ENCODE data around the gene GPA33. TPM values are rescaled to one million over a fixed set of nuclear protein-coding genes. Genes with fewer than 3 reads are reported as not detected.

Gene GPA33
- total RNA-seq, 5 donors from 2014 or later (not counting 1 experiment from before 2014, with no cell fraction given), result 8.6 to 22.8 (median 17.7) TPM

GRCh38 chr1:167081594-167082156, 8.5 kb downstream of the GPA33 start:
- DNase-seq (no peak), ATAC-seq (replicated peaks in 1 of 4) (no peak)
- ChIA-PET CTCF (no interaction called here), POLR2A (no interaction called here)
- Histone ChIP-seq H3K9me3 (no peaks in the 10 kb centered on the region), H3K27me3 (replicated peaks in 1 of 2; ENCODE audit: control insufficient read depth in 2 of 2, extremely low read depth in 1 of 2, insufficient read depth in 2 of 2, low read length in 1 of 2) (peaks cover 0 to 7% of the 10 kb centered on the region in 2 experiments), H3K4me1 (ENCODE audit: control insufficient read depth in 1 of 2, extremely low read depth in 1 of 2, insufficient read depth in 2 of 2, low read length in 2 of 2) (peaks cover 4 to 11% of the 10 kb centered on the region in 2 experiments), H3K36me3 (ENCODE audit: control insufficient read depth in 2 of 2, extremely low read depth in 1 of 2, insufficient read depth in 1 of 2, low read length in 1 of 2) (peaks cover 0 to 3% of the 10 kb centered on the region in 2 donors), H3K4me3 (ENCODE audit: control insufficient read depth in 1 of 2, extremely low read depth in 1 of 2, low read length in 1 of 2) (no peak overlapping the region), H3K27ac (ENCODE audit: low read length) (no peak overlapping the region)
- H3K4me1 Mint-ChIP-seq, result peaks cover 15 to 21% (median 18%) of the 10 kb centered on the region in 3 donors
- H3K9me3 Mint-ChIP-seq, result no peaks in the 10 kb centered on the region
- peaks cover 0 to 1% of the 10 kb centered on the region in 2 donors for H3K27me3 Mint-ChIP-seq
- H3K27ac Mint-ChIP-seq, result no peak overlapping the region
- WGBS (ENCODE audit: insufficient coverage), result 100% methylated on average over 3 of the region's 8 CpGs
- H3K36me3 Mint-ChIP-seq, result peaks cover 31% of the 10 kb centered on the region
- no peak overlapping the region for H3K4me3 Mint-ChIP-seq

GRCh38 chr1:167077868-167078210, 12.3 kb downstream of the GPA33 start:
- Mint-ChIP-seq H3K27me3 (peaks cover 0 to 1% of the 10 kb centered on the region in 2 donors), H3K4me3 (no peak overlapping the region), H3K4me1 (peaks cover 27 to 34% (median 33%) of the 10 kb centered on the region in 3 donors), H3K27ac (no peak overlapping the region), H3K36me3 (peaks cover 26% of the 10 kb centered on the region), H3K9me3 (no peaks in the 10 kb centered on the region)
- CTCF ChIA-PET, result no interaction called here
- no peaks in the 10 kb centered on the region for H3K36me3 ChIP-seq (ENCODE audit: control insufficient read depth in 2 of 2, extremely low read depth in 1 of 2, insufficient read depth in 1 of 2, low read length in 1 of 2)
- H3K4me3 ChIP-seq (ENCODE audit: control insufficient read depth in 1 of 2, extremely low read depth in 1 of 2, low read length in 1 of 2), result no peak overlapping the region
- POLR2A ChIA-PET, result interaction anchor here in 1 of 2 donors (0.5 kb wide), 1 partner anchor 96 kb away, joined by 10 read pairs; no protein-coding TSS in a partner anchor
- ATAC-seq (replicated peaks in 1 of 4) (no peak), DNase-seq (no peak)
- peaks cover 0 to 25% of the 10 kb centered on the region in 2 experiments for H3K4me1 ChIP-seq (ENCODE audit: control insufficient read depth in 1 of 2, extremely low read depth in 1 of 2, insufficient read depth in 2 of 2, low read length in 2 of 2)
- H3K9me3 ChIP-seq, result no peaks in the 10 kb centered on the region
- no peak overlapping the region for H3K27ac ChIP-seq (ENCODE audit: low read length)
- peaks cover 0 to 5% of the 10 kb centered on the region in 2 experiments for H3K27me3 ChIP-seq (replicated peaks in 1 of 2; ENCODE audit: control insufficient read depth in 2 of 2, extremely low read depth in 1 of 2, insufficient read depth in 2 of 2, low read length in 1 of 2)

GRCh38 chr1:167077128-167077867, 12.9 kb downstream of the GPA33 start:
- H3K4me3 Mint-ChIP-seq, result no peak overlapping the region
- ATAC-seq (replicated peaks in 1 of 4), result no peak
- ChIA-PET POLR2A (interaction anchor here in 1 of 2 donors (0.5 kb wide), 1 partner anchor 96 kb away, joined by 10 read pairs; no protein-coding TSS in a partner anchor), CTCF (interaction anchor here in 1 of 2 donors (0.5 to 0.6 kb wide), 2 partner anchors 46 to 300 kb away, joined by 3 to 4 read pairs; no protein-coding TSS in a partner anchor)
- H3K27ac ChIP-seq (ENCODE audit: low read length), result no peak overlapping the region
- peaks cover 0 to 1% of the 10 kb centered on the region in 2 donors for H3K27me3 Mint-ChIP-seq
- no peak overlapping the region for H3K4me3 ChIP-seq (ENCODE audit: control insufficient read depth in 1 of 2, extremely low read depth in 1 of 2, low read length in 1 of 2)
- no peaks in the 10 kb centered on the region for H3K27me3 ChIP-seq (replicated peaks in 1 of 2; ENCODE audit: control insufficient read depth in 2 of 2, extremely low read depth in 1 of 2, insufficient read depth in 2 of 2, low read length in 1 of 2)
- peaks cover 27 to 34% (median 33%) of the 10 kb centered on the region in 3 donors for H3K4me1 Mint-ChIP-seq
- DNase-seq, result no peak
- peaks cover 22% of the 10 kb centered on the region for H3K36me3 Mint-ChIP-seq
- H3K9me3 ChIP-seq, result no peaks in the 10 kb centered on the region
- H3K4me1 ChIP-seq (ENCODE audit: control insufficient read depth in 1 of 2, extremely low read depth in 1 of 2, insufficient read depth in 2 of 2, low read length in 2 of 2), result peaks cover 0 to 25% of the 10 kb centered on the region in 2 experiments
- WGBS (ENCODE audit: insufficient coverage), result 96% methylated on average over 3 of the region's 3 CpGs
- no peak overlapping the region for H3K27ac Mint-ChIP-seq
- no peaks in the 10 kb centered on the region for H3K36me3 ChIP-seq (ENCODE audit: control insufficient read depth in 2 of 2, extremely low read depth in 1 of 2, insufficient read depth in 1 of 2, low read length in 1 of 2)
- no peaks in the 10 kb centered on the region for H3K9me3 Mint-ChIP-seq

GRCh38 chr1:167076136-167076710, 14.0 kb downstream of the GPA33 start:
- H3K9me3 Mint-ChIP-seq, result no peaks in the 10 kb centered on the region
- 20% methylated on average over 2 of the region's 8 CpGs for WGBS (ENCODE audit: insufficient coverage)
- Histone ChIP-seq H3K4me3 (ENCODE audit: control insufficient read depth in 1 of 2, extremely low read depth in 1 of 2, low read length in 1 of 2) (no peak overlapping the region), H3K27ac (ENCODE audit: low read length) (peak overlapping the region; percentile 24), H3K36me3 (ENCODE audit: control insufficient read depth in 2 of 2, extremely low read depth in 1 of 2, insufficient read depth in 1 of 2, low read length in 1 of 2) (no peaks in the 10 kb centered on the region), H3K4me1 (ENCODE audit: control insufficient read depth in 1 of 2, extremely low read depth in 1 of 2, insufficient read depth in 2 of 2, low read length in 2 of 2) (peaks cover 0 to 25% of the 10 kb centered on the region in 2 experiments), H3K27me3 (replicated peaks in 1 of 2; ENCODE audit: control insufficient read depth in 2 of 2, extremely low read depth in 1 of 2, insufficient read depth in 2 of 2, low read length in 1 of 2) (peaks cover 0 to 3% of the 10 kb centered on the region in 2 experiments), H3K9me3 (no peaks in the 10 kb centered on the region)
- CTCF ChIA-PET, result interaction anchor here (0.5 to 1.3 kb wide), 3 partner anchors 48 to 301 kb away, joined by 3 to 4 read pairs (median 3); no protein-coding TSS in a partner anchor
- DNase-seq (peak in 1 of 35 experiments; percentile 18), ATAC-seq (replicated peaks in 1 of 4) (peak in 1 of 4 experiments; percentile 37)
- peak overlapping the region in 1 of 3 donors; percentile 9 for H3K4me3 Mint-ChIP-seq
- POLR2A ChIA-PET, result no interaction called here
- H3K27me3 Mint-ChIP-seq, result peaks cover 0 to 1% of the 10 kb centered on the region in 2 donors
- H3K36me3 Mint-ChIP-seq, result peaks cover 14% of the 10 kb centered on the region
- peaks cover 27 to 34% (median 27%) of the 10 kb centered on the region in 3 donors for H3K4me1 Mint-ChIP-seq
- H3K27ac Mint-ChIP-seq, result peak overlapping the region; percentile 12 to 13

- no peak overlapping the region for H3K27ac Mint-ChIP-seq
- DNase-seq, result no peak
Observed at GRCh38 chr1:167071286-167071685, 18.9 kb downstream of the GPA33 start.

GRCh38 chr1:167068761-167069160, 21.4 kb downstream of the GPA33 start:
- peaks cover 3 to 4% of the 10 kb centered on the region in 2 donors for H3K36me3 ChIP-seq (ENCODE audit: control insufficient read depth in 2 of 2, extremely low read depth in 1 of 2, insufficient read depth in 1 of 2, low read length in 1 of 2)
- H3K27me3 Mint-ChIP-seq, result no peaks in the 10 kb centered on the region
- ATAC-seq (replicated peaks in 1 of 4) (no peak), DNase-seq (no peak)
- 92% methylated on average over 10 of the region's 13 CpGs for WGBS (ENCODE audit: insufficient coverage)
- peaks cover 0 to 2% (median 0%) of the 10 kb centered on the region in 3 donors for H3K4me1 Mint-ChIP-seq
- peaks cover 3% of the 10 kb centered on the region for H3K36me3 Mint-ChIP-seq
- CTCF ChIA-PET, result interaction anchor here in 1 of 2 donors (0.8 kb wide), 1 partner anchor 9 kb away, joined by 8 read pairs; no protein-coding TSS in a partner anchor
- H3K9me3 ChIP-seq, result no peaks in the 10 kb centered on the region
- H3K27ac ChIP-seq (ENCODE audit: low read length), result no peak overlapping the region
- H3K4me1 ChIP-seq (ENCODE audit: control insufficient read depth in 1 of 2, extremely low read depth in 1 of 2, insufficient read depth in 2 of 2, low read length in 2 of 2), result peaks cover 0 to 9% of the 10 kb centered on the region in 2 experiments
- POLR2A ChIA-PET, result no interaction called here
- H3K27ac Mint-ChIP-seq, result no peak overlapping the region
- peaks cover 0 to 3% of the 10 kb centered on the region in 2 experiments for H3K27me3 ChIP-seq (replicated peaks in 1 of 2; ENCODE audit: control insufficient read depth in 2 of 2, extremely low read depth in 1 of 2, insufficient read depth in 2 of 2, low read length in 1 of 2)
- no peak overlapping the region for H3K4me3 Mint-ChIP-seq
- H3K9me3 Mint-ChIP-seq, result no peaks in the 10 kb centered on the region
- H3K4me3 ChIP-seq (ENCODE audit: control insufficient read depth in 1 of 2, extremely low read depth in 1 of 2, low read length in 1 of 2), result no peak overlapping the region

More at GRCh38 chr1:167071286-167071685, 18.9 kb downstream of the GPA33 start:
- no peaks in the 10 kb centered on the region for H3K27me3 Mint-ChIP-seq
- H3K4me3 ChIP-seq (ENCODE audit: control insufficient read depth in 1 of 2, extremely low read depth in 1 of 2, low read length in 1 of 2), result no peak overlapping the region
- H3K4me1 Mint-ChIP-seq, result peaks cover 13 to 18% (median 15%) of the 10 kb centered on the region in 3 donors
- no peak for ATAC-seq (replicated peaks in 1 of 4)
- CTCF ChIA-PET, result interaction anchor here in 1 of 2 donors (0.6 to 1.4 kb wide), 2 partner anchors 12 to 54 kb away, joined by 3 to 4 read pairs; no protein-coding TSS in a partner anchor
- H3K4me3 Mint-ChIP-seq, result no peak overlapping the region
- no peak overlapping the region for H3K27ac ChIP-seq (ENCODE audit: low read length)
- no peaks in the 10 kb centered on the region for H3K9me3 Mint-ChIP-seq
- peaks cover 3 to 4% of the 10 kb centered on the region in 2 donors for H3K36me3 ChIP-seq (ENCODE audit: control insufficient read depth in 2 of 2, extremely low read depth in 1 of 2, insufficient read depth in 1 of 2, low read length in 1 of 2)
- H3K9me3 ChIP-seq, result no peaks in the 10 kb centered on the region
- peaks cover 0 to 18% of the 10 kb centered on the region in 2 experiments for H3K4me1 ChIP-seq (ENCODE audit: control insufficient read depth in 1 of 2, extremely low read depth in 1 of 2, insufficient read depth in 2 of 2, low read length in 2 of 2)
- peaks cover 0 to 3% of the 10 kb centered on the region in 2 experiments for H3K27me3 ChIP-seq (replicated peaks in 1 of 2; ENCODE audit: control insufficient read depth in 2 of 2, extremely low read depth in 1 of 2, insufficient read depth in 2 of 2, low read length in 1 of 2)
- WGBS (ENCODE audit: insufficient coverage), result 94% methylated on average over 7 of the region's 8 CpGs
- H3K36me3 Mint-ChIP-seq, result no peaks in the 10 kb centered on the region
- POLR2A ChIA-PET, result no interaction called here
